Left lung (tissue), 10 donors: Measurements from ENCODE around the gene SH3RF1. TPM values are rescaled to one million over a fixed set of nuclear protein-coding genes. Genes with fewer than 3 reads are reported as not detected.

Experiments
- ATAC-seq: fragments of 200-7000 bp; cut with Tn5 transposase; one replicate; pipeline ENCODE4 v1.9.1; 2020; ENCODE audit warnings: moderate library complexity
- DNase-seq, 4 donors: peaks; one replicate each; pipeline ENCODE4 v3.0.0-alpha.2; 2013 to 2020
- H3K27ac ChIP-seq, 2 donors: fragments of 200-600 bp; sonication (generic) in 1 of 2; one replicate each; pipeline versions ENCODE4 v1.5.0 to v1.8.0; 2020 to 2021
- H3K27me3 ChIP-seq, 2 donors: fragments of 200-600 bp; sonication (generic) in 1 of 2; one replicate each; pipeline versions ENCODE4 v1.5.0 to v1.8.0; 2020 to 2021
- H3K36me3 ChIP-seq, 2 donors: fragments of 200-600 bp; sonication (generic) in 1 of 2; one replicate each; pipeline versions ENCODE4 v1.5.0 to v1.8.0; 2020 to 2021
- H3K4me1 ChIP-seq, 2 donors: fragments of 200-600 bp; one replicate each; pipeline ENCODE4 v1.8.0; 2021
- H3K4me3 ChIP-seq, 2 donors: fragments of 200-600 bp; sonication (generic) in 1 of 2; one replicate each; pipeline versions ENCODE4 v1.5.0 to v1.8.0; 2020 to 2021; ENCODE audit warnings: mild to moderate bottlenecking in 1 of 2
- H3K9me3 ChIP-seq, 2 donors: fragments of 200-600 bp; sonication (generic) in 1 of 2; one replicate each; pipeline versions ENCODE4 v1.5.0 to v1.8.0; 2020 to 2021
- intact Hi-C, 2 donors: fragments of 100-400 bp; cut with DNase I; formaldehyde crosslinking; loops; one replicate each; pipeline versions ENCODE4 v1.11.2 to v1.14.2; 2022
- polyA plus RNA-seq, 6 donors: library from polyadenylated mRNA; unstranded; fragments of 120-200 nt; gene quantifications; one replicate each; pipeline ENCODE4 v1.2.1, GENCODE V29; 2013; ENCODE audit not compliant: insufficient read length in 6 of 6
- total RNA-seq, 2 donors: library from RNA; stranded (reverse); fragmentation: NEBNext Ultra II Directional; extraction: Animal tissue kit (Norgen Biotek cat#: 25700); gene quantifications; one replicate each; pipeline ENCODE4 v1.2.1, GENCODE V29; 2021
- TF ChIP-seq, protein P1 (sequence below), 2 donors: fragments of 200-600 bp; sonication (generic) in 1 of 2; IDR thresholded peaks; one replicate each; pipeline versions ENCODE4 v1.5.0 to v1.8.0; 2021; ENCODE audit warnings: antibody characterized with exemption in 2 of 2
- donor health status: DM: no; HTN: yes; CAD: no.
- donor health status: DM: no; HTN: no; CAD: no.

The SH3RF1 gene
- total and polyA plus RNA-seq, 8 donors = 18.9 to 39.4 (median 20.8) TPM

DNA sequence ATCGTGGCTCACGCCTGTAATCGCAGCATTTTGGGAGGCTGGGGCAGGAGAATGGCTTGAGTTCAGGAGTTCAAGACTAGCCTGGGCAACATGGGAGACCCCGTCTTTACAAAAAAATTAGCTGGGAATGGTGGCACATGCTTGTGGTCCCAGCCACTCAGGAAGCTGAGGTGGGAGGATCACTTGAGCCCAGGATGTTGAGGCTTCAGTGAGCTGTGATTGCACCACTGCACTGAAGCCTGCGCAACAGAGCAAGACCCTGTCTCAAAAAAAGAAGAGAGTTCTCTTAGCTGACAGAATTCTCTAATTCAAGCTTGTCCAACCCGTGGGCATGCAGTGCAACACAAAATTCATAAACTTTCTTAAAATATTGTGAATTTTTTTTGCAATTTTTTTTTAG is 165.1 kb downstream of the SH3RF1 start:
- DNase-seq (no peak), ATAC-seq (no peak)
- peaks cover 0 to 45% of the 10 kb centered on the region in 2 donors for H3K36me3 ChIP-seq
- H3K9me3 ChIP-seq = no peaks in the 10 kb centered on the region
- intact Hi-C loops = no loop called here
- H3K27ac ChIP-seq = no peak overlapping the region
- no peaks in the 10 kb centered on the region for H3K27me3 ChIP-seq
- TF ChIP-seq, protein P1, sequence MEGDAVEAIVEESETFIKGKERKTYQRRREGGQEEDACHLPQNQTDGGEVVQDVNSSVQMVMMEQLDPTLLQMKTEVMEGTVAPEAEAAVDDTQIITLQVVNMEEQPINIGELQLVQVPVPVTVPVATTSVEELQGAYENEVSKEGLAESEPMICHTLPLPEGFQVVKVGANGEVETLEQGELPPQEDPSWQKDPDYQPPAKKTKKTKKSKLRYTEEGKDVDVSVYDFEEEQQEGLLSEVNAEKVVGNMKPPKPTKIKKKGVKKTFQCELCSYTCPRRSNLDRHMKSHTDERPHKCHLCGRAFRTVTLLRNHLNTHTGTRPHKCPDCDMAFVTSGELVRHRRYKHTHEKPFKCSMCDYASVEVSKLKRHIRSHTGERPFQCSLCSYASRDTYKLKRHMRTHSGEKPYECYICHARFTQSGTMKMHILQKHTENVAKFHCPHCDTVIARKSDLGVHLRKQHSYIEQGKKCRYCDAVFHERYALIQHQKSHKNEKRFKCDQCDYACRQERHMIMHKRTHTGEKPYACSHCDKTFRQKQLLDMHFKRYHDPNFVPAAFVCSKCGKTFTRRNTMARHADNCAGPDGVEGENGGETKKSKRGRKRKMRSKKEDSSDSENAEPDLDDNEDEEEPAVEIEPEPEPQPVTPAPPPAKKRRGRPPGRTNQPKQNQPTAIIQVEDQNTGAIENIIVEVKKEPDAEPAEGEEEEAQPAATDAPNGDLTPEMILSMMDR (IDR thresholded peaks at IDR 0.05) = no peak
- H3K4me1 ChIP-seq = peaks cover 0 to 8% of the 10 kb centered on the region in 2 donors
- H3K4me3 ChIP-seq = no peak overlapping the region

DNA sequence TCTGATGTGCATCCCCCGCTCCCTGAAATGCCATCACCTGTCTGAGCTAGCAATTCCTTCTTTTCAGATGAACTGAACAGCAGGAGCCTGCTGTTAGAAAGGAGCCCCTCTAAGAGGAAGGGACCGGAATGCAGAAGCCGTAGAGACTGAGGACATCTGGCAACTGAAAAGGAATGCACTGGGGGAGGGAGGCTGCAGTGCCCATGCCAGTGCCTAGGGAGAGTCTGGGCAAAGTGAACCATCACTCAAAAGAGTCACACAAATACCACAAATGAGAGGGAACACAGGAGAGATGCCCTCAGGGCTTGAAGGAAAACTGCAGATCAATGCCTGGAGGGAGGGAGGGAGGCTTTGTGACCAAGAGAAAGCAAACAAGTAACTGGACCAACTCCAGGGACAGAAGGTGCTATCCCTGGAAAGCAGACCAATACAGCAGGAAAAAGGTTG is 166.8 kb downstream of the SH3RF1 start:
- intact Hi-C loops = no loop called here
- H3K36me3 ChIP-seq = peaks cover 0 to 33% of the 10 kb centered on the region in 2 donors
- no peak for ATAC-seq

GRCh38 chr4:169102026-169102425 is 168.7 kb downstream of the SH3RF1 start:
- Histone ChIP-seq H3K27ac (no peak overlapping the region), H3K4me3 (no peak overlapping the region), H3K27me3 (no peaks in the 10 kb centered on the region), H3K4me1 (peaks cover 0 to 20% of the 10 kb centered on the region in 2 donors), H3K9me3 (no peaks in the 10 kb centered on the region), H3K36me3 (peaks cover 0 to 39% of the 10 kb centered on the region in 2 donors)
- intact Hi-C loops = no loop called here
- ATAC-seq (no peak), DNase-seq (no peak)
- TF ChIP-seq, protein P1 (IDR thresholded peaks at IDR 0.05) = no peak

More for the DNA sequence above, 166.8 kb downstream of the SH3RF1 start:
- Histone ChIP-seq H3K9me3 (no peaks in the 10 kb centered on the region), H3K4me3 (no peak overlapping the region), H3K27me3 (no peaks in the 10 kb centered on the region), H3K4me1 (peaks cover 0 to 12% of the 10 kb centered on the region in 2 donors), H3K27ac (no peak overlapping the region)
- TF ChIP-seq, protein P1 (IDR thresholded peaks at IDR 0.05) = no peak
- DNase-seq = no peak

GRCh38 chr4:169100670-169101101 is 170.1 kb downstream of the SH3RF1 start:
- DNase-seq (no peak), ATAC-seq (no peak)
- Histone ChIP-seq H3K4me3 (no peak overlapping the region), H3K36me3 (peaks cover 0 to 31% of the 10 kb centered on the region in 2 donors), H3K4me1 (peaks cover 0 to 20% of the 10 kb centered on the region in 2 donors), H3K27me3 (no peaks in the 10 kb centered on the region), H3K27ac (no peak overlapping the region), H3K9me3 (no peaks in the 10 kb centered on the region)
- TF ChIP-seq, protein P1 (IDR thresholded peaks at IDR 0.05) = no peak
- intact Hi-C loops = no loop called here

GRCh38 chr4:169099771-169100180 is 171.0 kb downstream of the SH3RF1 start:
- intact Hi-C loops = no loop called here

More at GRCh38 chr4:169099771-169100180, 171.0 kb downstream of the SH3RF1 start:
- no peak overlapping the region for H3K4me3 ChIP-seq
- peak overlapping the region in 1 of 2 donors; percentile 11 for H3K27ac ChIP-seq
- TF ChIP-seq, protein P1 (IDR thresholded peaks at IDR 0.05) = no peak
- H3K4me1 ChIP-seq = peaks cover 0 to 20% of the 10 kb centered on the region in 2 donors
- H3K36me3 ChIP-seq = peaks cover 0 to 29% of the 10 kb centered on the region in 2 donors
- no peaks in the 10 kb centered on the region for H3K27me3 ChIP-seq
- H3K9me3 ChIP-seq = no peaks in the 10 kb centered on the region
- peak in 2 of 4 donors; percentile 53 to 65 for DNase-seq
- peak; percentile 54 for ATAC-seq
